Hepatocyte (in vitro differentiated cells): ENCODE results near the gene RTN4IP1.
"Not testable (repeated sequence)": the region's sequence is repeated elsewhere in the genome, so short reads cannot be mapped to it uniquely, and the experiment has no call there.

Experiments used
- EZH2 ChIP-seq: fragments of 200-600 bp; sonication (generic); IDR thresholded peaks from 2 replicates; pipeline ENCODE4 v1.6.1; 2016; ENCODE audit warnings: antibody characterized with exemption, mild to moderate bottlenecking, borderline replicate concordance
- EZH2phosphoT487 ChIP-seq: fragments of 200-600 bp; sonication (generic); IDR thresholded peaks from one replicate; pipeline ENCODE4 v1.6.1; 2018; ENCODE audit warnings: antibody characterized with exemption, mild to moderate bottlenecking, low read depth, moderate library complexity; ENCODE audit not compliant: unreplicated experiment, severe bottlenecking
- TF ChIP-seq, protein P1 (sequence below): fragments of 200-600 bp; sonication (generic); IDR thresholded peaks from 2 replicates; pipeline ENCODE4 v1.5.1; 2016; ENCODE audit warnings: antibody characterized with exemption, mild to moderate bottlenecking; ENCODE audit not compliant: poor library complexity

DNA sequence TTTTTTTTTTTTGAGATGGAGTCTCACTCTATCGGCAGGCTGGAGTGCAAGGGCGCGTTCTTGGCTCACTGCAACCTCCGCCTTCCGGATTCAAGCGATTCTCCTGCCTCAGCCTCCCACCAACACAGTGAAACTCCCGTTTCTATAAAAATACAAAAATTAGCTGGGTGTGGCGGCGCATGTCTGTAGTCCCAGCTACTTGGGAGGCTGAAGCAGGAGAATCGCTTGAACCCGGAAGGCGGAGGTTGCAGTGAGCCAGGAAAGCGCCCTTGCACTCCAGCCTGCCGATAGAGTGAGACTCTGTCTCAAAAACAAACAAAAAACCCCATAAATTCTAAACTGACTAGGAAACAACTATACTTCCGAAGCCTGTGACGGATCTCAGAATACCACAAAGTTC lies 1.5 kb downstream of the RTN4IP1 start:
- TF ChIP-seq, protein P1, sequence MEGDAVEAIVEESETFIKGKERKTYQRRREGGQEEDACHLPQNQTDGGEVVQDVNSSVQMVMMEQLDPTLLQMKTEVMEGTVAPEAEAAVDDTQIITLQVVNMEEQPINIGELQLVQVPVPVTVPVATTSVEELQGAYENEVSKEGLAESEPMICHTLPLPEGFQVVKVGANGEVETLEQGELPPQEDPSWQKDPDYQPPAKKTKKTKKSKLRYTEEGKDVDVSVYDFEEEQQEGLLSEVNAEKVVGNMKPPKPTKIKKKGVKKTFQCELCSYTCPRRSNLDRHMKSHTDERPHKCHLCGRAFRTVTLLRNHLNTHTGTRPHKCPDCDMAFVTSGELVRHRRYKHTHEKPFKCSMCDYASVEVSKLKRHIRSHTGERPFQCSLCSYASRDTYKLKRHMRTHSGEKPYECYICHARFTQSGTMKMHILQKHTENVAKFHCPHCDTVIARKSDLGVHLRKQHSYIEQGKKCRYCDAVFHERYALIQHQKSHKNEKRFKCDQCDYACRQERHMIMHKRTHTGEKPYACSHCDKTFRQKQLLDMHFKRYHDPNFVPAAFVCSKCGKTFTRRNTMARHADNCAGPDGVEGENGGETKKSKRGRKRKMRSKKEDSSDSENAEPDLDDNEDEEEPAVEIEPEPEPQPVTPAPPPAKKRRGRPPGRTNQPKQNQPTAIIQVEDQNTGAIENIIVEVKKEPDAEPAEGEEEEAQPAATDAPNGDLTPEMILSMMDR: not testable (repeated sequence)
- not testable (repeated sequence) for TF ChIP-seq EZH2phosphoT487, EZH2
